ENCODE data around the gene PCDHB15. TPM values are rescaled to one million over a fixed set of nuclear protein-coding genes. Genes with fewer than 3 reads are reported as not detected.
A peak's percentile ranks its signal among the peaks of the same experiment; 100 is the strongest.
"Not testable (repeated sequence)": the region's sequence is repeated elsewhere in the genome, so short reads cannot be mapped to it uniquely, and the experiment has no call there.

PCDHB15 gene
- polyA plus RNA-seq, 1 of the 3 experiments (the other 2 are of a cell fraction): 0.99 TPM

DNA sequence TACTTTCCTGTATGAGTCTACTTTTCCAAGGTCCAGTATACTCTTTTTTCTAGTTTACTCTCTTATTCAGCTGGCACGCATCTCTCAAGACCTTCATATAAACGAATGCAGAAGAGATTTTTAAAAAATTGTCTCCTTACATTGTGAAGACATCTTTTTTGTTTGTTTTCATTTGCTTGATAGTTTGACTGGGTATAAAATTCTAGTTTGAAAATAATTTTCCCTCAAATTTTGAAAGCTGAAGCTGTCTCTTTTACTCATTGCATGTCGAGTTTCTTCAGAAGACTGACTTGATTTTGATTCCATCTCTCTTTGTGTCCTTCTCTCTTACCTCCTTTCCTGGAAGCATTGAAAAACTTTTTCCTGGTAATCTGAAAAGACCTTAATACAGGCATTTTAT is 48.8 kb upstream of the PCDHB15 start:
- no peak overlapping the region for H3K4me2 ChIP-seq
- H4K20me1 ChIP-seq (ENCODE audit: insufficient read depth): no peaks in the 10 kb centered on the region
- DNase-seq: no peak
- no peak overlapping the region for H3K9ac ChIP-seq
- no peak for TF ChIP-seq GATA2 (CRISPR knock-in tag; IDR thresholded peaks at IDR 0.05)
- no peak for TF ChIP-seq TAF1 (IDR thresholded peaks at IDR 0.05; ENCODE audit: borderline replicate concordance, low read depth, low read length)
- no peak overlapping the region for H3K4me3 ChIP-seq (ENCODE audit: low read depth in 2 of 2, low read length in 1 of 2)
- no peaks in the 10 kb centered on the region for H3F3A ChIP-seq (replicated peaks; ENCODE audit: insufficient read depth)
- H3K27ac ChIP-seq (ENCODE audit: low read depth in 2 of 2, low read length in 1 of 2): no peak overlapping the region
- H3K79me2 ChIP-seq (ENCODE audit: insufficient read depth): no peaks in the 10 kb centered on the region
- H2AFZ ChIP-seq (ENCODE audit: low read depth): no peak overlapping the region
- H3K9me3 ChIP-seq: peaks cover 9% of the 10 kb centered on the region
- no peaks in the 10 kb centered on the region for H3K27me3 ChIP-seq (ENCODE audit: insufficient read depth)
- H3K9me2 ChIP-seq: no peaks in the 10 kb centered on the region
- ChIA-PET POLR2A (no interaction called here), CTCF (interaction anchor here (1.0 to 3.9 kb wide), 6 partner anchors 9 to 368 kb away, joined by 3 to 15 read pairs (median 4); partner anchors contain the start of genes PCDHB16 and PCDHB9)
- H3K36me3 ChIP-seq (replicated peaks in 1 of 2; ENCODE audit: control insufficient read depth in 1 of 2, insufficient read depth in 2 of 2, low read length in 1 of 2): no peaks in the 10 kb centered on the region
- H3K4me1 ChIP-seq (ENCODE audit: control insufficient read depth in 1 of 2, insufficient read depth in 2 of 2, low read depth in 1 of 2, low read length in 1 of 2): no peaks in the 10 kb centered on the region
- 9% methylated on average over 3 of the region's 3 CpGs for WGBS (ENCODE audit: low lambda C conversion rate)

DNA sequence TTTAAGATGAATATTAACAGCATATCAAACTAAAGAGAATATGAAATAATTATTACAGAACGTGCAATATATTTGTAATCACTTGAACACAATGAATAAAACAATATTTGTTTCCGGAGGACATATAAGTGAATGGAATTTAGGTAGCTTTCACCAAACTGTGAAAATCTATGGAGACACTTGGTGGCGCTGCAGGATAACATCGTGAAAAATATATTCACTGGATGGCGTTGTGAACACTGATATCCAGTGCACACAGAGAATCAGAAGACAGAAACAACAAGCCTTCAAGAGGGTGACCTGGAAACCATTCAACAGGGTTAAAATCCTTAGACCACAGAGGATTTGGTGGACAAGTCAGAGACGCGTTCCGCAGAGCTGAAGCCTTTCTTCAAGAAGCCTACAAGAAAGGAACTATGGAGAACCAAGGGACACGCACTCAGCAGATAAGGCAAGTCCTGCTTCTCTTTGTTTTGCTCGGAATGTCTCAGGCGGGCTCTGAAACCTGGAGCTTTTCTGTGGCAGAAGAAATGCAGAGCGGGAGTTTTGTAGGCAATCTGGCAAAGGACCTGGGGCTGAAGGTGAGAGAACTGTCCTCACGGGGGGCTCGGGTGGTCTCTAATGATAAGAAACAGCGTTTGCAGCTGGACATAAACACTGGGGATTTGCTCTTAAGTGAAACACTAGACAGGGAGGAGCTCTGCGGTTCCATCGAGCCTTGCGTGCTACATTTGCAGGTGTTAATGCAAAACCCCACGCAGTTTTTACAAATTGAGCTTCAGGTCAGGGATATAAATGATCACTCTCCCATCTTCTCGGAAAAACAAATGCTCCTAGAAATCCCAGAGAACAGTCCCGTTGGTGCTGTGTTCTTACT is 45.6 kb upstream of the PCDHB15 start, which contains the start of gene PCDHB11:
TSS of gene PCDHB11 (plus strand) at position 269 of the 877 bp plus-strand sequence. CDS start at position 417, 148 bp downstream.
- TF ChIP-seq RAD21 (IDR thresholded peaks at IDR 0.05; ENCODE audit: low read length) (peak; percentile 48), FOSL2 (IDR thresholded peaks at IDR 0.05; ENCODE audit: borderline replicate concordance, low read depth) (no peak), GATA2 (CRISPR knock-in tag; IDR thresholded peaks at IDR 0.05) (no peak), TCF12 (IDR thresholded peaks at IDR 0.05) (no peak), EZH2phosphoT487 (IDR thresholded peaks at IDR 0.05; ENCODE audit: borderline replicate concordance, low read depth) (no peak), POLR2AphosphoS5 (IDR thresholded peaks at IDR 0.05; ENCODE audit: low read depth, low read length) (no peak)
- TF ChIP-seq, protein P1, sequence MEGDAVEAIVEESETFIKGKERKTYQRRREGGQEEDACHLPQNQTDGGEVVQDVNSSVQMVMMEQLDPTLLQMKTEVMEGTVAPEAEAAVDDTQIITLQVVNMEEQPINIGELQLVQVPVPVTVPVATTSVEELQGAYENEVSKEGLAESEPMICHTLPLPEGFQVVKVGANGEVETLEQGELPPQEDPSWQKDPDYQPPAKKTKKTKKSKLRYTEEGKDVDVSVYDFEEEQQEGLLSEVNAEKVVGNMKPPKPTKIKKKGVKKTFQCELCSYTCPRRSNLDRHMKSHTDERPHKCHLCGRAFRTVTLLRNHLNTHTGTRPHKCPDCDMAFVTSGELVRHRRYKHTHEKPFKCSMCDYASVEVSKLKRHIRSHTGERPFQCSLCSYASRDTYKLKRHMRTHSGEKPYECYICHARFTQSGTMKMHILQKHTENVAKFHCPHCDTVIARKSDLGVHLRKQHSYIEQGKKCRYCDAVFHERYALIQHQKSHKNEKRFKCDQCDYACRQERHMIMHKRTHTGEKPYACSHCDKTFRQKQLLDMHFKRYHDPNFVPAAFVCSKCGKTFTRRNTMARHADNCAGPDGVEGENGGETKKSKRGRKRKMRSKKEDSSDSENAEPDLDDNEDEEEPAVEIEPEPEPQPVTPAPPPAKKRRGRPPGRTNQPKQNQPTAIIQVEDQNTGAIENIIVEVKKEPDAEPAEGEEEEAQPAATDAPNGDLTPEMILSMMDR (IDR thresholded peaks at IDR 0.05): peak; percentile 39
- TF ChIP-seq, protein P2, sequence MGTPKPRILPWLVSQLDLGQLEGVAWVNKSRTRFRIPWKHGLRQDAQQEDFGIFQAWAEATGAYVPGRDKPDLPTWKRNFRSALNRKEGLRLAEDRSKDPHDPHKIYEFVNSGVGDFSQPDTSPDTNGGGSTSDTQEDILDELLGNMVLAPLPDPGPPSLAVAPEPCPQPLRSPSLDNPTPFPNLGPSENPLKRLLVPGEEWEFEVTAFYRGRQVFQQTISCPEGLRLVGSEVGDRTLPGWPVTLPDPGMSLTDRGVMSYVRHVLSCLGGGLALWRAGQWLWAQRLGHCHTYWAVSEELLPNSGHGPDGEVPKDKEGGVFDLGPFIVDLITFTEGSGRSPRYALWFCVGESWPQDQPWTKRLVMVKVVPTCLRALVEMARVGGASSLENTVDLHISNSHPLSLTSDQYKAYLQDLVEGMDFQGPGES (IDR thresholded peaks at IDR 0.05; ENCODE audit: low read depth, low read length): no peak
- Histone ChIP-seq H3K9me2 (no peaks in the 10 kb centered on the region), H3K4me3 (ENCODE audit: low read depth in 2 of 2, low read length in 1 of 2) (peak within 1 kb of the TSS; percentile 18 to 26; a peak in 2 of 4 replicates), H3K4me1 (ENCODE audit: control insufficient read depth in 1 of 2, insufficient read depth in 2 of 2, low read depth in 1 of 2, low read length in 1 of 2) (no peaks in the 10 kb centered on the region), H3K9me3 (peaks cover 9% of the 10 kb centered on the region), H3F3A (replicated peaks; ENCODE audit: insufficient read depth) (no peaks in the 10 kb centered on the region), H4K20me1 (ENCODE audit: insufficient read depth) (no peaks in the 10 kb centered on the region), H3K9ac (no peak within 1 kb of the TSS), H3K27ac (ENCODE audit: low read depth in 2 of 2, low read length in 1 of 2) (no peak within 1 kb of the TSS), H2AFZ (ENCODE audit: low read depth) (no peak within 1 kb of the TSS), H3K36me3 (replicated peaks in 1 of 2; ENCODE audit: control insufficient read depth in 1 of 2, insufficient read depth in 2 of 2, low read length in 1 of 2) (no peaks in the 10 kb centered on the region), H3K79me2 (ENCODE audit: insufficient read depth) (no peaks in the 10 kb centered on the region), H3K4me2 (no peak within 1 kb of the TSS), H3K27me3 (ENCODE audit: insufficient read depth) (no peaks in the 10 kb centered on the region)
- ChIA-PET CTCF (interaction anchor here (0.7 to 2.7 kb wide), 19 partner anchors 9 to 368 kb away, joined by 3 to 15 read pairs (median 5); partner anchors contain the start of genes PCDHA8, PCDHB12, PCDHB14 and PCDHB16), POLR2A (interaction anchor here (0.6 kb wide), 1 partner anchor 51 kb away, joined by 3 read pairs; no protein-coding TSS in a partner anchor)
- DNase-seq: peak; percentile 41
- 42% methylated on average over 21 of the region's 21 CpGs for WGBS (ENCODE audit: low lambda C conversion rate)

DNA sequence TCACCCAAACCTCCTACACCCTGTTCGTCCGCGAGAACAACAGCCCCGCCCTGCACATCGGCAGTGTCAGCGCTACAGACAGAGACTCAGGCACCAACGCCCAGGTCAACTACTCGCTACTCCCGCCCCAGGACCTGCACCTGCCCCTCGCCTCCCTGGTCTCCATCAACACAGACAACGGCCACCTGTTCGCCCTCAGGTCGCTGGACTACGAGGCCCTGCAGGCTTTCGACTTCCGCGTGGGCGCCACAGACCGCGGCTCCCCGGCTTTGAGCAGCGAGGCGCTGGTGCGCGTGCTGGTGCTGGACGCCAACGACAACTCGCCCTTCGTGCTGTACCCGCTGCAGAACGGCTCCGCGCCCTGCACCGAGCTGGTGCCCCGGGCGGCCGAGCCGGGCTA is 44.1 kb upstream of the PCDHB15 start:
- H3K4me1 ChIP-seq (ENCODE audit: control insufficient read depth in 1 of 2, insufficient read depth in 2 of 2, low read depth in 1 of 2, low read length in 1 of 2); H3K9me3 ChIP-seq; H3K27me3 ChIP-seq (ENCODE audit: insufficient read depth); DNase-seq; H3F3A ChIP-seq (replicated peaks; ENCODE audit: insufficient read depth); H3K9me2 ChIP-seq; H4K20me1 ChIP-seq (ENCODE audit: insufficient read depth); POLR2A ChIA-PET; H3K79me2 ChIP-seq (ENCODE audit: insufficient read depth); CTCF ChIA-PET; H3K9ac ChIP-seq; H2AFZ ChIP-seq (ENCODE audit: low read depth); H3K4me2 ChIP-seq; H3K4me3 ChIP-seq (ENCODE audit: low read depth in 2 of 2, low read length in 1 of 2); H3K36me3 ChIP-seq (replicated peaks in 1 of 2; ENCODE audit: control insufficient read depth in 1 of 2, insufficient read depth in 2 of 2, low read length in 1 of 2); H3K27ac ChIP-seq (ENCODE audit: low read depth in 2 of 2, low read length in 1 of 2): not testable (repeated sequence)
- 77% methylated on average over 16 of the region's 38 CpGs for WGBS (ENCODE audit: low lambda C conversion rate)

DNA sequence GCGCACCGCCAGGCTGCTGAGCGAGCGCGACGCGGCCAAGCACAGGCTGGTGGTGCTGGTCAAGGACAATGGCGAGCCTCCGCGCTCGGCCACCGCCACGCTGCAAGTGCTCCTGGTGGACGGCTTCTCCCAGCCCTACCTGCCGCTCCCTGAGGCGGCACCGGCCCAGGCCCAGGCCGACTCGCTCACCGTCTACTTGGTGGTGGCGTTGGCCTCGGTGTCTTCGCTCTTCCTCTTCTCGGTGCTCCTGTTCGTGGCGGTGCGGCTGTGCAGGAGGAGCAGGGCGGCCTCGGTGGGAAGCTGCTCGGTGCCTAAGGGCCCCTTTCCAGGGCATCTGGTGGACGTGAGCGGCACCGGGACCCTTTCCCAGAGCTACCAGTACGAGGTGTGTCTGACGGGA is 43.5 kb upstream of the PCDHB15 start:
- WGBS (ENCODE audit: low lambda C conversion rate): 79% methylated on average over 22 of the region's 35 CpGs

More for the DNA sequence above, 43.5 kb upstream of the PCDHB15 start:
- H3K9me3 ChIP-seq; H3K4me2 ChIP-seq; H4K20me1 ChIP-seq (ENCODE audit: insufficient read depth); DNase-seq; H3K4me1 ChIP-seq (ENCODE audit: control insufficient read depth in 1 of 2, insufficient read depth in 2 of 2, low read depth in 1 of 2, low read length in 1 of 2); H3K27ac ChIP-seq (ENCODE audit: low read depth in 2 of 2, low read length in 1 of 2); H3K79me2 ChIP-seq (ENCODE audit: insufficient read depth); H3K4me3 ChIP-seq (ENCODE audit: low read depth in 2 of 2, low read length in 1 of 2); H3F3A ChIP-seq (replicated peaks; ENCODE audit: insufficient read depth); H3K27me3 ChIP-seq (ENCODE audit: insufficient read depth); H3K9ac ChIP-seq; H3K36me3 ChIP-seq (replicated peaks in 1 of 2; ENCODE audit: control insufficient read depth in 1 of 2, insufficient read depth in 2 of 2, low read length in 1 of 2); H3K9me2 ChIP-seq; POLR2A ChIA-PET; H2AFZ ChIP-seq (ENCODE audit: low read depth): not testable (repeated sequence)
- CTCF ChIA-PET: interaction anchor here (0.7 to 1.6 kb wide), 2 partner anchors 101 to 363 kb away, joined by 3 to 5 read pairs; partner anchors contain the start of gene PCDHB3
